Body of pancreas (tissue), 4 donors: Measurements from ENCODE around the gene ABLIM3.

Source experiments
- CTCF ChIP-seq, 7 experiments: fragments of 450-650 bp in 4 of 7; fragments of 200-600 bp in 3 of 7; sonication (generic) in 3 of 7; IDR thresholded peaks; one replicate each; pipeline ENCODE4 v1.5.1; 2016 to 2019; ENCODE audit warnings: antibody characterized with exemption in 7 of 7
- POLR2A ChIP-seq, 3 donors: fragments of 450-650 bp; IDR thresholded peaks; one replicate each; pipeline ENCODE4 v1.6.1; 2016; ENCODE audit warnings: antibody characterized with exemption in 3 of 3, mild to moderate bottlenecking in 2 of 3

DNA sequence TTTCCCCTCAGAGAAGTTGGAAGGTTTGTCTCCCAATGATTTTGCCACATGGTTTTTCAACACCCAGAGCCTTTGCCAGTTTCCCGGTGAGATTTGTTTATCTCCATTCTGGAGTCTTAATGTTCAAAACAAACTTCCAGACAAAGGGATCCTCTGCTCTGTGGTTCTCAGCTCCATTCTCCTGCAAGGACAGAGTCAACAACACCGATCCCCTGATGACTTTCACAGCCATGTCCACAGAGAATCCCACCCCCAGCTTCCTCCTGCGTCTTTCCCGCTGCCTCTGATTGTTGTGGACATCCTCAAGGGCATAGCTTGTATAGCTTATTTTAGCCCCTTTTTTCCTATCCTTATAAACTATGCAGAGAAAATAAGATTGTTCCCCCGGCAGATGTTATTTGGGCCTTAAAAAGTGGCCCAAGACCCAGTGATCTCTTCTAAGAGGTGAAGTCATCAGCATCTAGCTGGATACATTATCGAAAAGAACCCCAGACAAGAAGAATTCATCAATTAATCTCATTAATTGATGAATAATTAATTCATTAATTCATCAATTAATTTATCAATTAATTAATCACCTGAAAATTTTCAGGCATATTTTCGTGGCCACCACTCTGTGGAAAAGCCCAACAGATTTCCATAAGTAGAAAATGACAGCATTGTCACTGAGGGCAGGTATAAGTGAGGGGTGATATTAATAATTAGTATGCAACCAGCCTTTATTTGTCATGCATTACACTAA is 2.9 kb upstream of the ABLIM3 start:
- no peak for TF ChIP-seq CTCF (IDR thresholded peaks at IDR 0.05)
- TF ChIP-seq POLR2A (IDR thresholded peaks at IDR 0.05), result no peak
